Activated naive CD4-positive, alpha-beta T cell treated with anti-CD3 and anti-CD28 coated beads for 36 hours (primary cell): ENCODE data around the gene RASA3. TPM values are rescaled to one million over a fixed set of nuclear protein-coding genes. Genes with fewer than 3 reads are reported as not detected.

ENCODE experiments used
- CTCF ChIA-PET: fragments of 350-600 bp; sonication (Branson Sonifier 250); formaldehyde crosslinking; loops from one replicate; lab custom pipeline; 2021; ENCODE audit warnings: antibody characterized with exemption; lab: Charles Lee
- DNase-seq: peaks from one replicate; pipeline ENCODE4 v3.0.0-alpha.2; 2020
- H3K27ac Mint-ChIP-seq: one replicate; pipeline ENCODE4 v1.8.0; 2021; ENCODE audit warnings: mild to moderate bottlenecking, mixed read lengths
- H3K27me3 Mint-ChIP-seq: one replicate; pipeline ENCODE4 v1.8.0; 2021; ENCODE audit warnings: low read depth, mixed read lengths
- H3K36me3 Mint-ChIP-seq: one replicate; pipeline ENCODE4 v1.8.0; 2021; ENCODE audit warnings: low read depth, mixed read lengths
- H3K4me1 Mint-ChIP-seq: one replicate; pipeline ENCODE4 v1.8.0; 2021; ENCODE audit warnings: low read depth, mixed read lengths
- H3K4me3 Mint-ChIP-seq: one replicate; pipeline ENCODE4 v1.8.0; 2021; ENCODE audit warnings: mild to moderate bottlenecking, moderate library complexity, mixed read lengths
- H3K9me3 Mint-ChIP-seq: one replicate; pipeline ENCODE4 v1.8.0; 2021; ENCODE audit warnings: mixed read lengths
- intact Hi-C: fragments of 100-400 bp; cut with micrococcal nuclease; formaldehyde crosslinking; loops from one replicate; pipeline ENCODE4 v1.15.1; 2023
- total RNA-seq, 2 experiments: library from RNA; stranded (reverse); gene quantifications; one replicate each; pipeline ENCODE4 v1.2.3, GENCODE V29; 2021

RASA3 gene
- total RNA-seq, 2 experiments from 2014 or later = 48.3 to 48.8 TPM

- H3K27ac Mint-ChIP-seq = no peak overlapping the region
- peaks cover 6% of the 10 kb centered on the region for H3K9me3 Mint-ChIP-seq
These were observed 100.2 kb downstream of the RASA3 start for GRCh38 chr13:114032126-114032799.

GRCh38 chr13:114031631-114032030 is 100.8 kb downstream of the RASA3 start:
- H3K27me3 Mint-ChIP-seq = no peaks in the 10 kb centered on the region
- H3K4me1 Mint-ChIP-seq = peaks cover 14% of the 10 kb centered on the region
- H3K27ac Mint-ChIP-seq = no peak overlapping the region
- DNase-seq = no peak
- intact Hi-C loops = no loop called here
- CTCF ChIA-PET = no interaction called here
- H3K9me3 Mint-ChIP-seq = peaks cover 6% of the 10 kb centered on the region
- H3K36me3 Mint-ChIP-seq = peaks cover 11% of the 10 kb centered on the region
- no peak overlapping the region for H3K4me3 Mint-ChIP-seq

More at GRCh38 chr13:114032126-114032799, 100.2 kb downstream of the RASA3 start:
- H3K4me3 Mint-ChIP-seq = no peak overlapping the region
- no peak for DNase-seq
- no peaks in the 10 kb centered on the region for H3K27me3 Mint-ChIP-seq
- peaks cover 16% of the 10 kb centered on the region for H3K4me1 Mint-ChIP-seq
- peaks cover 9% of the 10 kb centered on the region for H3K36me3 Mint-ChIP-seq
- intact Hi-C loops = no loop called here
- CTCF ChIA-PET = no interaction called here

GRCh38 chr13:114030666-114031610 is 101.5 kb downstream of the RASA3 start:
- CTCF ChIA-PET = no interaction called here
- no peak for DNase-seq
- intact Hi-C loops = no loop called here
- Mint-ChIP-seq H3K9me3 (peaks cover 6% of the 10 kb centered on the region), H3K4me3 (no peak overlapping the region), H3K27ac (no peak overlapping the region), H3K4me1 (peaks cover 14% of the 10 kb centered on the region), H3K36me3 (peaks cover 11% of the 10 kb centered on the region), H3K27me3 (no peaks in the 10 kb centered on the region)

GRCh38 chr13:114029866-114030625 is 102.4 kb downstream of the RASA3 start:
- Mint-ChIP-seq H3K27ac (no peak overlapping the region), H3K4me3 (no peak overlapping the region), H3K9me3 (peaks cover 6% of the 10 kb centered on the region), H3K36me3 (peaks cover 12% of the 10 kb centered on the region), H3K4me1 (peaks cover 14% of the 10 kb centered on the region), H3K27me3 (no peaks in the 10 kb centered on the region)
- DNase-seq = no peak
- intact Hi-C loops = no loop called here
- CTCF ChIA-PET = no interaction called here

- Mint-ChIP-seq H3K4me1 (peaks cover 7% of the 10 kb centered on the region), H3K9me3 (peaks cover 6% of the 10 kb centered on the region), H3K4me3 (no peak overlapping the region), H3K27ac (no peak overlapping the region), H3K27me3 (no peaks in the 10 kb centered on the region), H3K36me3 (peaks cover 15% of the 10 kb centered on the region)
- DNase-seq = no peak
- intact Hi-C loops = no loop called here
- CTCF ChIA-PET = no interaction called here
These were observed 104.6 kb downstream of the RASA3 start for GRCh38 chr13:114027826-114028225.

DNA sequence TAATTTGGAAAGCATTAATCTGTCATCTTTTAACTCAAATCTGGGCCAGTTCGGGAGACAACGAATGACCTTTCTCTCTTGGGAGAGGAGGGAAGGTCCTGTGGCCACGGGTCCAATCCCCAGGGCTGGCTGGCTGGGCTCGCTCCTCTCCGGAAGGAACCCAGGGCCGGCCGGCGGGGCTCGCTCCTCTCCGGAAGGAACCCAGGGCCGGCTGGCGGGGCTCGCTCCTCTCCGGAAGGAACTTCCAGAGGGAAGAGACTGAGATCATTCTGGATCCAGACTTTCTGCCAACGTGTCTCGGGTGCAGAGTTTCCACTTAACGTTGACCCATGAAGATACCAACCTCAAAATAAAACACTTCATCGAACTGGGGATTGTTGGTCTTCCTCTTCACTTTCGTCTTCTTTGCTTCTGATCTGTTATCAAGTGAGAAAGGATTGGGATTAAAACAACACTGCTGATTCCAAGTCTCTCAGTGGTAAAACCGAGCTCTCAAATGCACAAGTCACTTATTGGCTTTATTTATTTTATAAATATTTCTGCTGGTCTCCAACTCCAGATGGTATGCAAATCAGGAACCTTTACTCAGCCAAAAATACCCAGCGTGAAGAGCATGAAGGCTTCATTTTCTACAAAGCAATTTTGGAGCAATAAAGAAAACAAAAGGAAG is 105.2 kb downstream of the RASA3 start:
- Mint-ChIP-seq H3K4me3 (no peak overlapping the region), H3K27me3 (no peaks in the 10 kb centered on the region), H3K9me3 (peaks cover 6% of the 10 kb centered on the region), H3K36me3 (peaks cover 15% of the 10 kb centered on the region), H3K4me1 (peaks cover 5% of the 10 kb centered on the region), H3K27ac (no peak overlapping the region)
- CTCF ChIA-PET = no interaction called here
- no peak for DNase-seq
- intact Hi-C loops = no loop called here

- intact Hi-C loops = no loop called here
- CTCF ChIA-PET = no interaction called here
- Mint-ChIP-seq H3K4me1 (peaks cover 5% of the 10 kb centered on the region), H3K27ac (no peak overlapping the region), H3K4me3 (no peak overlapping the region), H3K9me3 (peaks cover 6% of the 10 kb centered on the region), H3K27me3 (no peaks in the 10 kb centered on the region), H3K36me3 (peaks cover 15% of the 10 kb centered on the region)
- DNase-seq = no peak
These were observed 105.9 kb downstream of the RASA3 start for GRCh38 chr13:114026481-114026880.

DNA sequence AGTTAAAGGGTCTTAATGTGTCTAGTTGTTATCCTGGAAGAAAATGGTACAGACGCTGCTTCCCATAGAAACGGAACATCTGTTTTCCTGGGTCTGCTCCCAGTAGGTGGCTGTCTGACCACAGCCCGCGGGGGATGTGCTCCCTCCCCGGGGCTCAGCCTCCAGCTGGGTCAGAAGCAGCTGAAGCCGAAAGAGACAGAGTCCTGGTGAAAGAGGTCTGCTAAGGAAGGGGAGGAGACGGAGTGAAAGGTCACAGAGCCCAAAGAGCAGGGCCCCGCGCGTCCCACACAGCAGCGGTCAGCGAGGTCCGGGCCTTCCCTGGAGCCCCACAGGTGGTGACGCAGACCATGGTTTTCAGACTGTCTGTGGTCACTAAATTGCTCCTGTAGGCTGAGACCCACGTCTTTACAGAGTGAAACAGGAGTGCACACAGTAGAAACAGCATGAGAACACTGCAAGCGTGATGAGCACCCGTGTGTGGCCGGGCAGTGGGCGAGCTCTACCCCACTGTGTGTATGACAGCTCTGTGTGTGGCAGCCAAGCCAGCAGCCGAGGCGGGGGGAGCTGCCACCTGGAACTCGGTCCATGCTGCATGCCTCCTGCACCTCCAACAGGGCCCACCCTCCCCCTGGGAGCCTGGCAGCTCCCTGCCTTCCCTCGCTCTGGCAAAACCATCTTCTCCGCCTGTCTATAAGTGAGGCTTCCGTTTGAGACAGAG is 106.5 kb downstream of the RASA3 start:
- DNase-seq = no peak
- Mint-ChIP-seq H3K36me3 (peaks cover 14% of the 10 kb centered on the region), H3K4me3 (no peak overlapping the region), H3K27me3 (no peaks in the 10 kb centered on the region), H3K9me3 (peaks cover under 1% of the 10 kb centered on the region), H3K4me1 (no peaks in the 10 kb centered on the region), H3K27ac (no peak overlapping the region)
- CTCF ChIA-PET = no interaction called here
- intact Hi-C loops = no loop called here

DNA sequence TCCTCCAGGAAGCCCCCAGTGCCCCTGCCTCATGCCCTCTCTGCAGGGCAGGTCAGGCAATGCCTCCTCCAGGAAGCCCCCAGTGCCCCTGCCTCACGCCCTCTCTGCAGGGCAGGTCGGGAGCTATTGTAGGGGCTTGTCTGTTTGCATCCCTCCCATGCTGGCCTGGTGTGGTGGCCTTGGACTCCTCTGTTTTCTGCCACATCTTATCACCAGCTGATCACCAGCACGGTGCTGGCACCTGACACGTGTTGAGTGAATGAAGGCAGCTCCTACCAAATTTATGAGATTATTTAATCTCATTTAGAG is 107.1 kb downstream of the RASA3 start:
- peaks cover 15% of the 10 kb centered on the region for H3K36me3 Mint-ChIP-seq
- H3K4me3 Mint-ChIP-seq = no peak overlapping the region
- DNase-seq = no peak
- no peaks in the 10 kb centered on the region for H3K27me3 Mint-ChIP-seq
- CTCF ChIA-PET = no interaction called here
- intact Hi-C loops = no loop called here
- H3K27ac Mint-ChIP-seq = no peak overlapping the region
- H3K9me3 Mint-ChIP-seq = no peaks in the 10 kb centered on the region
- no peaks in the 10 kb centered on the region for H3K4me1 Mint-ChIP-seq

GRCh38 chr13:114024603-114025404 is 107.6 kb downstream of the RASA3 start:
- Mint-ChIP-seq H3K4me1 (no peaks in the 10 kb centered on the region), H3K9me3 (no peaks in the 10 kb centered on the region), H3K27ac (no peak overlapping the region), H3K4me3 (no peak overlapping the region), H3K27me3 (no peaks in the 10 kb centered on the region), H3K36me3 (peaks cover 15% of the 10 kb centered on the region)
- CTCF ChIA-PET = interaction anchor here (1.5 kb wide), 1 partner anchor 87 kb away, joined by 3 read pairs; no protein-coding TSS in a partner anchor
- no peak for DNase-seq
- intact Hi-C loops = no loop called here
